NCI-H2081 (cell line): ENCODE measurements around the gene RNASEL.
A peak's percentile ranks its signal among the peaks of the same experiment; 100 is the strongest.

Experiments used
- DNase-seq, 2 experiments: peaks; one replicate each; lab custom pipeline; 2025; lab: John Stamatoyannopoulos, UW

The RNASEL gene

GRCh38 chr1:182621906-182622305, 32.9 kb upstream of the RNASEL start:
- DNase-seq, result no peak

- no peak for DNase-seq
Observed at GRCh38 chr1:182620924-182621585, 32.0 kb upstream of the RNASEL start.

GRCh38 chr1:182617734-182618351, 28.8 kb upstream of the RNASEL start:
- peak in 1 of 2 experiments; percentile 33 for DNase-seq

GRCh38 chr1:182617014-182617429, 28.0 kb upstream of the RNASEL start:
- DNase-seq, result peak in 1 of 2 experiments; percentile 62

- DNase-seq, result peak; percentile 96 to 98
Observed at GRCh38 chr1:182616130-182617013, 27.3 kb upstream of the RNASEL start.

- DNase-seq, result peak in 1 of 2 experiments; percentile 65
Observed at GRCh38 chr1:182615468-182616129, 26.5 kb upstream of the RNASEL start.

- peak; percentile 70 to 87 for DNase-seq
Observed at GRCh38 chr1:182614796-182615454, 25.9 kb upstream of the RNASEL start.

GRCh38 chr1:182611787-182612186, 22.7 kb upstream of the RNASEL start:
- DNase-seq, result peak; percentile 92 to 95

GRCh38 chr1:182611326-182611725, 22.3 kb upstream of the RNASEL start:
- peak in 1 of 2 experiments; percentile 38 for DNase-seq

- DNase-seq, result no peak
Observed at GRCh38 chr1:182610606-182611194, 21.6 kb upstream of the RNASEL start.

- DNase-seq, result peak in 1 of 2 experiments; percentile 14
Observed at GRCh38 chr1:182608845-182609610, 20.0 kb upstream of the RNASEL start.

- no peak for DNase-seq
Observed at GRCh38 chr1:182608236-182608635, 19.2 kb upstream of the RNASEL start.

- no peak for DNase-seq
Observed at GRCh38 chr1:182607566-182607965, 18.5 kb upstream of the RNASEL start.

GRCh38 chr1:182604175-182605164, 15.4 kb upstream of the RNASEL start, which contains the start of gene RGS16:
RGS16 (minus strand) TSS chr1:182604389; CDS start chr1:182604259, 130 bp downstream.
- DNase-seq, result peak; percentile 96

GRCh38 chr1:182603646-182604174, 14.7 kb upstream of the RNASEL start:
- DNase-seq, result peak; percentile 56 to 67

GRCh38 chr1:182602935-182603645, 14.0 kb upstream of the RNASEL start:
- DNase-seq, result peak in 1 of 2 experiments; percentile 21

GRCh38 chr1:182601913-182602312, 12.9 kb upstream of the RNASEL start:
- DNase-seq, result peak; percentile 41 to 56

GRCh38 chr1:182601416-182601786, 12.3 kb upstream of the RNASEL start:
- peak; percentile 81 to 92 for DNase-seq
